GM19238 (cell line): ENCODE data around the gene PRRT3.
"Not testable (repeated sequence)": the region's sequence is repeated elsewhere in the genome, so short reads cannot be mapped to it uniquely, and the experiment has no call there.

Experiments used
- DNase-seq: peaks from one replicate; pipeline ENCODE4 v3.0.0; 2011; ENCODE audit warnings: low spot score; ENCODE audit not compliant: insufficient read length

The PRRT3 gene

DNA sequence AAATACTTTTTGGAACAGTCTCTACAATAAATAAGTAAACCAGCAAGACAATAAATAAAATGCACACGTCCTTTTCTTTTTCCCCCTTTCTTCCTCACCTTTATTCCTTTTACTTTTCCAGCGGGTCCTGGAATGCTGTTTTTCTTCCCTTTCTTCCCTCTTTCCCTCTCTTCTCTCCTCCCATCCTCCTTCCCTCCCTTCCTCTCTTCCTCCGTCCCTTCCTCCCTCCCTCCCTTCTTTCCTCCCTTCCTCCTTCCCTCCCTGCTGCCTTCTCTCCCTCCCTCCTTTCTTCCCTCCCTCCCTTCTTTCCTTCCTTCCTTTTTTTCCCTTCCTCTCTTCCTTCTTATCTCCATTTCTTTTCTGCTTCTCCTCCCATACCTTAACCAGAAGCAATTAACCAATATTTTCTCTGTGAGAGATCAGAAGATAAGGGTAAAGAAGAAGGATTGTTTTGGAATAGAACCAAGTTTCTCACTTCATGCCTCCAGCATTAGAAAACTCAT is 52.9 kb downstream of the PRRT3 start:
- DNase-seq, result no peak

DNA sequence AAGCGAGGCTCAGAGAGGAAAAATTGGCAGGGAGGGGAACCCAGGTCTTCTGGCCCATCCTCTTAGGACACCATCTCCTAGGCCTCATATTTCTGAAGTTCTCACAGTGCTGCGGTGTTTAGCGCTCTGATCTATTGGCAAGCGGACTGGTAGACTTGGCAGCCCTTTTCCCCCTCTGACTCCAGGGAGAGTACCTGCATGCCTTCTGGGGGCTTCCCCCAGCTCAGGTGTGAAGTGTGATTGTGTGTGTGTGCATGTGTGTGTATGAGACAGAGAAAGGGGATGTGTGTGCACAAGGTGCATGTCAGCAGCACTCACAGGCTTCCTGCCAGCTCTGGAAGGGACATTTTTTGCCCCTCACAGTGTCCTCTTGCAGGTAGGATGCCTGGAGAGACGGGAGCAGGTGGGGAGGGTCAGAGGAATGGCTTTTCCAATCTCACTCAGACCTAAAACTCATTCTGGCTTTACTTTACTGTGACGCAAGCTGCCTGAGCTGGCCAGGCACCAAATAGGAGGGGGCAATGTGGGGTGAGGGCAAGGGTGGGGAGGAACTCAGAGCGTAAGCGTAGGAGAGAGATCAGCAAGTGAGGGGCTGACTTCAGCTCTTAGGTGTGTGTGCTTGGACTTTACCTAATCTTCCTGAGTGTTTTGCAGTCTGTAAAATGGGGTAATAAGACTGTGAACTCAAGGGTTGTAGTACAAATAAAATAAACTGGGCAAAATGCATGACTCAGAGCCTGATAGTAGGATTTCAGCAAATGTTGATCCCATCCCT is 53.6 kb downstream of the PRRT3 start:
- DNase-seq, result no peak

DNA sequence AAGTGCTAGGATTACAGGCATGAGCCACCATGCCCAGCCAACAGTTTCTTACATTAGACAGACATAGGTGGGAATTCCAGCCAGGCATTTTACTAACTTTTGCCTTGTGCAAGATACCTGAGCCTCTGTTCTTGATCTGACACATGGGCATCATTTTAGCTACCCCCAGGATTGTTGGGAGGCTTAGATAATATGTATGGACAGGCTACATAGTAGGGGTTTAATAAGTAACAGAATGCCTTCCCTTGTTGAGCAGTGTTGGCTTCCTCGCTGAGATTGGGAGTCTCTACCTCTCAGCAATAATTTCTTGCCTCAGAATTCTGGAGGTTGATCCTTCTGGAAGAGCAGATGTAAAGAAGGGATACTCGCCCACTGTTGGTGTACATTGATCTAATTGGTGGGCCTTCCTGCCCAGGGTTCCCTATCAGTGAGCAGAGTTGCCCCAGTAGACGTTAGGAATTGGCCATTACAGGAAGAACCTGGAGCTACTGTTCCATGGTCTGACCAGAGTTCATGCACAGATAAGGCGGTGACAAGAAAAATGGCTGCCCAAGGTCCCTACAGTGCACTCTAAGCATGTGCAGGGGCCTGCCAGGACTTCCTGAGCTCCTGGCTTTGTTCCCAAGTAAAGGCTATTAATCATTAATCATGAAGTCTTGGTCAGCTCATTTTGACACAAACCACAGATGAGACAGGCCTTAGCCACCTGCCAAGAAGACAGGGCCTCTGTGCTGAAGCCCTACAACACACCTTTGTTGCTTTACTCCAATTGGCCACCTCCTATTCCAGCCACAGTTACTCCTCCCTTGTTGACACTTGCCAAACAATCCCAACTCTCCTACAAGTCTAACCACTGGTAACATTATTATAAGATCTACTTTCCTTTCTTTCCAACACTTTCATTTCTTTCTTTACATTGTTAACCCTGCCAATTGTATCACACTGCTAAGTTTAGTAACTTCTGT is 54.5 kb downstream of the PRRT3 start:
- DNase-seq, result no peak

- DNase-seq, result not testable (repeated sequence)
Observed at GRCh38 chr3:9896755-9897407, 55.3 kb downstream of the PRRT3 start.

- DNase-seq, result not testable (repeated sequence)
Observed at GRCh38 chr3:9895715-9896114, 56.5 kb downstream of the PRRT3 start.
